LNCaP clone FGC (cell line): ENCODE measurements around the gene BMAL1.

Source experiments
- DNase-seq: peaks from one replicate; pipeline ENCODE4 v3.0.0-alpha.2; 2011; ENCODE audit warnings: low read depth
- H3K4me3 ChIP-seq: 2 replicates; pipeline ENCODE4 v1.5.1; 2011; ENCODE audit warnings: mild to moderate bottlenecking, low read depth, low read length, control low read depth
- CTCF ChIP-seq: IDR thresholded peaks from 2 replicates; pipeline ENCODE4 v1.5.1; 2012; ENCODE audit warnings: mild to moderate bottlenecking; ENCODE audit not compliant: control insufficient read depth, insufficient read depth; ENCODE audit errors: extremely low read depth

BMAL1 gene

GRCh38 chr11:13277768-13278608 lies at the start of gene BMAL1:
TSS of gene BMAL1 (plus strand) at chr11:13277790. CDS start at chr11:13354309, 76,519 bp downstream.
- H3K4me3 ChIP-seq = peak within 1 kb of the TSS; percentile 76
- no peak for DNase-seq
- TF ChIP-seq CTCF = no peak

GRCh38 chr11:13228572-13228971 lies 49.0 kb upstream of the BMAL1 start:
- TF ChIP-seq CTCF = no peak
- no peak for DNase-seq
- no peak overlapping the region for H3K4me3 ChIP-seq

- H3K4me3 ChIP-seq = no peak overlapping the region
- DNase-seq = no peak
- TF ChIP-seq CTCF = no peak
These were observed 48.5 kb upstream of the BMAL1 start for GRCh38 chr11:13229136-13229535.

GRCh38 chr11:13229711-13230318 lies 47.8 kb upstream of the BMAL1 start:
- no peak for DNase-seq
- no peak for TF ChIP-seq CTCF
- H3K4me3 ChIP-seq = no peak overlapping the region

- DNase-seq = no peak
- no peak for TF ChIP-seq CTCF
- H3K4me3 ChIP-seq = no peak overlapping the region
These were observed 44.3 kb upstream of the BMAL1 start for GRCh38 chr11:13233173-13233745.

- H3K4me3 ChIP-seq = no peak overlapping the region
- no peak for TF ChIP-seq CTCF
- DNase-seq = no peak
These were observed 41.7 kb upstream of the BMAL1 start for GRCh38 chr11:13235895-13236294.
